Hepatocyte (in vitro differentiated cells): ENCODE measurements around the gene RFX4. TPM values are rescaled to one million over a fixed set of nuclear protein-coding genes. Genes with fewer than 3 reads are reported as not detected.

Experiments used
- DNase-seq: peaks from one replicate; pipeline ENCODE4 v3.0.0-alpha.2; 2016; ENCODE audit warnings: low spot score
- H2AFZ ChIP-seq: fragments of 200-600 bp; sonication (generic); 2 replicates; pipeline ENCODE4 v1.6.0; 2016; ENCODE audit warnings: antibody characterized with exemption, mild to moderate bottlenecking
- H3K27ac ChIP-seq: fragments of 200-600 bp; sonication (generic); 2 replicates; pipeline ENCODE4 v1.5.1; 2016; ENCODE audit warnings: mild to moderate bottlenecking
- H3K27me3 ChIP-seq: fragments of 200-600 bp; sonication (generic); 2 replicates; pipeline ENCODE4 v1.6.1; 2016
- H3K36me3 ChIP-seq: fragments of 200-600 bp; sonication (generic); replicated peaks from 2 replicates; pipeline ENCODE4 v1.5.1; 2016; ENCODE audit warnings: low read depth; ENCODE audit not compliant: insufficient read depth
- H3K4me1 ChIP-seq: fragments of 200-600 bp; sonication (generic); 2 replicates; pipeline ENCODE4 v1.5.1; 2016; ENCODE audit warnings: mild to moderate bottlenecking, moderate library complexity; ENCODE audit not compliant: insufficient read depth
- H3K4me2 ChIP-seq: fragments of 200-600 bp; sonication (generic); 2 replicates; pipeline ENCODE4 v1.6.0; 2016
- H3K4me3 ChIP-seq: fragments of 200-600 bp; sonication (generic); 2 replicates; pipeline ENCODE4 v1.5.1; 2016; ENCODE audit warnings: mild to moderate bottlenecking
- H3K79me2 ChIP-seq: fragments of 200-600 bp; sonication (generic); 2 replicates; pipeline ENCODE4 v1.6.0; 2017; ENCODE audit warnings: mild to moderate bottlenecking
- H3K9me2 ChIP-seq: fragments of 200-600 bp; sonication (generic); replicated peaks from 2 replicates; pipeline ENCODE4 v1.6.0; 2017; ENCODE audit warnings: mild to moderate bottlenecking; ENCODE audit not compliant: insufficient read depth
- H3K9me3 ChIP-seq: fragments of 200-600 bp; sonication (generic); 2 replicates; pipeline ENCODE4 v1.5.1; 2016; ENCODE audit warnings: low read depth, mild to moderate bottlenecking
- H4K20me1 ChIP-seq: fragments of 200-600 bp; sonication (generic); 2 replicates; pipeline ENCODE4 v1.6.0; 2016; ENCODE audit warnings: mild to moderate bottlenecking; ENCODE audit not compliant: insufficient read depth, poor library complexity, severe bottlenecking
- EZH2 ChIP-seq: fragments of 200-600 bp; sonication (generic); IDR thresholded peaks from 2 replicates; pipeline ENCODE4 v1.6.1; 2016; ENCODE audit warnings: antibody characterized with exemption, mild to moderate bottlenecking, borderline replicate concordance
- EZH2phosphoT487 ChIP-seq: fragments of 200-600 bp; sonication (generic); IDR thresholded peaks from one replicate; pipeline ENCODE4 v1.6.1; 2018; ENCODE audit warnings: antibody characterized with exemption, mild to moderate bottlenecking, low read depth, moderate library complexity; ENCODE audit not compliant: unreplicated experiment, severe bottlenecking
- WGBS: methylation state at CpG from one replicate; pipeline ENCODE4 v1.1.6; 2016; ENCODE audit warnings: low lambda C conversion rate; ENCODE audit errors: missing lambda C conversion rate; 5-methylcytosine and 5-hydroxymethylcytosine counted together
- polyA plus RNA-seq: library from polyadenylated mRNA; unstranded; fragments of >200 nt; fragmentation: Nextera tagmentation; extraction: Ambion mirVana; gene quantifications from 2 replicates; pipeline ENCODE4 v1.2.1, GENCODE V29; 2016
- total RNA-seq: library from RNA; depleted of rRNA; stranded (reverse); fragments of >200 nt; gene quantifications from 2 replicates; pipeline ENCODE4 v1.2.3, GENCODE V29; 2014
- TF ChIP-seq, protein P1 (sequence below): fragments of 200-600 bp; sonication (generic); IDR thresholded peaks from 2 replicates; pipeline ENCODE4 v1.5.1; 2016; ENCODE audit warnings: antibody characterized with exemption, mild to moderate bottlenecking; ENCODE audit not compliant: poor library complexity

RFX4 gene
- total and polyA plus RNA-seq, 2 experiments from 2014 or later, result not detected

- H3K4me3 ChIP-seq, result no peak overlapping the region
- TF ChIP-seq EZH2 (no peak), EZH2phosphoT487 (no peak)
- TF ChIP-seq, protein P1, sequence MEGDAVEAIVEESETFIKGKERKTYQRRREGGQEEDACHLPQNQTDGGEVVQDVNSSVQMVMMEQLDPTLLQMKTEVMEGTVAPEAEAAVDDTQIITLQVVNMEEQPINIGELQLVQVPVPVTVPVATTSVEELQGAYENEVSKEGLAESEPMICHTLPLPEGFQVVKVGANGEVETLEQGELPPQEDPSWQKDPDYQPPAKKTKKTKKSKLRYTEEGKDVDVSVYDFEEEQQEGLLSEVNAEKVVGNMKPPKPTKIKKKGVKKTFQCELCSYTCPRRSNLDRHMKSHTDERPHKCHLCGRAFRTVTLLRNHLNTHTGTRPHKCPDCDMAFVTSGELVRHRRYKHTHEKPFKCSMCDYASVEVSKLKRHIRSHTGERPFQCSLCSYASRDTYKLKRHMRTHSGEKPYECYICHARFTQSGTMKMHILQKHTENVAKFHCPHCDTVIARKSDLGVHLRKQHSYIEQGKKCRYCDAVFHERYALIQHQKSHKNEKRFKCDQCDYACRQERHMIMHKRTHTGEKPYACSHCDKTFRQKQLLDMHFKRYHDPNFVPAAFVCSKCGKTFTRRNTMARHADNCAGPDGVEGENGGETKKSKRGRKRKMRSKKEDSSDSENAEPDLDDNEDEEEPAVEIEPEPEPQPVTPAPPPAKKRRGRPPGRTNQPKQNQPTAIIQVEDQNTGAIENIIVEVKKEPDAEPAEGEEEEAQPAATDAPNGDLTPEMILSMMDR, result no peak
- H3K27ac ChIP-seq, result no peak overlapping the region
- H3K36me3 ChIP-seq, result no peaks in the 10 kb centered on the region
- H3K9me2 ChIP-seq, result no peaks in the 10 kb centered on the region
- H3K79me2 ChIP-seq, result no peaks in the 10 kb centered on the region
- H3K4me2 ChIP-seq, result no peak overlapping the region
- H2AFZ ChIP-seq, result no peak overlapping the region
- H4K20me1 ChIP-seq, result no peaks in the 10 kb centered on the region
- H3K27me3 ChIP-seq, result no peaks in the 10 kb centered on the region
- no peak for DNase-seq
- no peaks in the 10 kb centered on the region for H3K9me3 ChIP-seq
- no peaks in the 10 kb centered on the region for H3K4me1 ChIP-seq
Observed at GRCh38 chr12:106625976-106626375, 43.2 kb downstream of the RFX4 start.

DNA sequence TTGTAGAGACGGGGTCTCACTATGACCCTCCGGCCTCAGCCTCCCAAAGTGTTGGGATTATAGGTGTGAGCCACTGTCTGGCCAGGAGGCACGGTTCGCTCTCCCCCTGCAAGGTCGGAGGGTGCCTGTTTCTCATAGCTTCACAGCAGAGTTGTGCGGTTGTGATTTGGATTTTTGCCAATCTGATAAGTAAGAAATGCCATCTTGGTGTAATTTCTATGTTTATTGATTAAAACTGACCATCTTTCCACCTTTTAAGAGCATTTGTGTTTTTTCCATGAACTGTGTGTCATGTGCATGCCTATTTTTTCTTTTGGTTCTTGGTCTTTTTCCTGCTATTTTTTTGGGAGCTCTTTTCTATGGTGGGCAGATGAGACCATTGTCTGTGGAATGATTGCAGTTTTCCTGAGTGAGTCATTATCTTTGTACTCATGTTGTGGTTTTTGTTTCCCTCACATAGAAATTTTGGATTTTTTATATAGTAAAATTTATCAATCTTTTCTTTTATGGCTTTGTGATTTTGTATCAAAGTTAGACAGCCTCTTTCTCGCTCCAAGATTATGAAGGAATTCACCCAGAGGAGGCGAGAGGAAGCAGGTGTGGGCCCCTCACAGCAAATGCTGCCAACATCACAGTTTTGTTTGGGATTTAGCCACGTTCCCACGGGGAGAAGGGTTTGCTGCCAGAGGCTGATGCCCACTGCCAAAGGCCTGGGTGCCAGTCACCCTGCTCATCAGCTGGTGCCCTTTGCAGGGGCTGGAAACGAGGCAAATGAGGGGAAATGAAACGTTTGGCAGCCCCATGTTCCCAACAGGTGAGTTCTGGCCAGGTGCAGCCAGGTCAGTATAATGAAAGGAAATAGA, 47.2 kb downstream of the RFX4 start:
- Histone ChIP-seq H3K9me2 (no peaks in the 10 kb centered on the region), H3K9me3 (no peaks in the 10 kb centered on the region), H2AFZ (no peak overlapping the region), H3K79me2 (no peaks in the 10 kb centered on the region), H4K20me1 (no peaks in the 10 kb centered on the region), H3K27me3 (no peaks in the 10 kb centered on the region), H3K4me3 (no peak overlapping the region), H3K4me1 (peaks cover 11% of the 10 kb centered on the region), H3K4me2 (no peak overlapping the region), H3K27ac (no peak overlapping the region), H3K36me3 (no peaks in the 10 kb centered on the region)
- DNase-seq, result no peak
- 81% methylated on average over 12 of the region's 12 CpGs for WGBS
- TF ChIP-seq EZH2phosphoT487 (no peak), EZH2 (no peak)
- TF ChIP-seq, protein P1, result no peak

DNA sequence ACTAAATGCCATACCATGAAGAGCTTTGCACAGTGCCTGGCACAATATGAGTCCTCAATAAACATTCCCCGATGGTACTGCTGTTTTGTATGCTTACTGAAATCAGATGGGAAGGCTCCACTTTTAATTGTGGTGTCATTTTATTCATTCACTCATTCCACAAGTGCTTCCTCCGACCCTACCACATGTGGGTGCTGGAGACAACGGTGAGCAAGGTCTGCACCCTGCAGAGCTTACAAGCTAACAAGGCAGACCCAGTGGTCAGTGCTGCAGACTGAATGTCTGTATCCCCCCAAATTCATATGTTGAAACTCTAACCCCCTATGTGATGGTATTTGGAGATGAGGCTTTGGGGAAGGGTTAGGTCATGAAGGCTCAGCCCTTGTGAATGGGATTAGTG, 48.3 kb downstream of the RFX4 start:
- Histone ChIP-seq H3K27me3 (no peaks in the 10 kb centered on the region), H3K79me2 (no peaks in the 10 kb centered on the region), H3K9me3 (no peaks in the 10 kb centered on the region), H3K4me3 (no peak overlapping the region), H3K9me2 (no peaks in the 10 kb centered on the region), H4K20me1 (no peaks in the 10 kb centered on the region), H3K4me1 (peaks cover 11% of the 10 kb centered on the region), H3K27ac (no peak overlapping the region), H3K36me3 (no peaks in the 10 kb centered on the region), H3K4me2 (no peak overlapping the region), H2AFZ (no peak overlapping the region)
- DNase-seq, result no peak
- 82% methylated on average over 3 of the region's 3 CpGs for WGBS
- TF ChIP-seq, protein P1, result no peak
- TF ChIP-seq EZH2phosphoT487 (no peak), EZH2 (no peak)
